PC-3 (cell line): Measurements from ENCODE around the gene JPH3.

ENCODE experiments used
- EZH2phosphoT487 ChIP-seq: fragments of 300-600 bp; sonication (generic); IDR thresholded peaks from 2 replicates; pipeline ENCODE4 v1.6.1; 2018; ENCODE audit warnings: mild to moderate bottlenecking, antibody characterized with exemption, low read length, borderline replicate concordance
- TF ChIP-seq, protein P1 (sequence below): fragments of 300-600 bp; sonication (generic); conservative IDR thresholded peaks from 2 replicates; pipeline ENCODE4 v1.5.1; 2017; ENCODE audit warnings: antibody characterized with exemption, low read depth, mild to moderate bottlenecking, low read length

DNA sequence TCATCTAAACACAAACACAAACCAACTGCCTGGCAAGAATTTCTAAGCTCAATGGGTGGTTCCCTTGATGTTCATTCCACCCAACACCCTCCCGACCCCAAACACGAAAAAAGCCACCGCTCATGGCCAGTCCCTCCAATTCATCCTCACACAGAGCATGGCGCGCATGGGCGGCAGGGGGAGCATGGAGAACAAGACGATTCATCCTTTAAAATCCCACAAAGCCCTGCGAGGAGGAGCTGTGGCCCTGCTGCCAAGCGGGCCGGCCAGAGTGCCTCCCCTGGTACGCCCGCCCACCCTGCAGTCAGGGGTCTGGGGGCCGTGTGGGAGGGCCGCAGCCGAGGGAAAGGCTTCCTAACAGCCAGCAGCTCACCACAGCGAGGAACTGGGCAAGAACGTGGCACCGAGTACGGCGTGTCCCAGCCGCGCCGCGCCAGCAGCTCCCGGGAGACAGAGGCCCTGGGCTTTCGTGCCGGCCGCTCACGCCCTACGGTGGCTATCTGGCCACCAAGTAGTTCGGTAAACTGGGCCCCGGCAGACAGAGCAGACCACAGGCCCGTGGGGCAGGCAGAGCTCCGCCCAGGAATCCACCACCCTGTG lies 102.5 kb downstream of the JPH3 start:
- TF ChIP-seq, protein P1, sequence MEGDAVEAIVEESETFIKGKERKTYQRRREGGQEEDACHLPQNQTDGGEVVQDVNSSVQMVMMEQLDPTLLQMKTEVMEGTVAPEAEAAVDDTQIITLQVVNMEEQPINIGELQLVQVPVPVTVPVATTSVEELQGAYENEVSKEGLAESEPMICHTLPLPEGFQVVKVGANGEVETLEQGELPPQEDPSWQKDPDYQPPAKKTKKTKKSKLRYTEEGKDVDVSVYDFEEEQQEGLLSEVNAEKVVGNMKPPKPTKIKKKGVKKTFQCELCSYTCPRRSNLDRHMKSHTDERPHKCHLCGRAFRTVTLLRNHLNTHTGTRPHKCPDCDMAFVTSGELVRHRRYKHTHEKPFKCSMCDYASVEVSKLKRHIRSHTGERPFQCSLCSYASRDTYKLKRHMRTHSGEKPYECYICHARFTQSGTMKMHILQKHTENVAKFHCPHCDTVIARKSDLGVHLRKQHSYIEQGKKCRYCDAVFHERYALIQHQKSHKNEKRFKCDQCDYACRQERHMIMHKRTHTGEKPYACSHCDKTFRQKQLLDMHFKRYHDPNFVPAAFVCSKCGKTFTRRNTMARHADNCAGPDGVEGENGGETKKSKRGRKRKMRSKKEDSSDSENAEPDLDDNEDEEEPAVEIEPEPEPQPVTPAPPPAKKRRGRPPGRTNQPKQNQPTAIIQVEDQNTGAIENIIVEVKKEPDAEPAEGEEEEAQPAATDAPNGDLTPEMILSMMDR, result no peak
- no peak for TF ChIP-seq EZH2phosphoT487
